Measurements from ENCODE around the gene APBB3.

DNA sequence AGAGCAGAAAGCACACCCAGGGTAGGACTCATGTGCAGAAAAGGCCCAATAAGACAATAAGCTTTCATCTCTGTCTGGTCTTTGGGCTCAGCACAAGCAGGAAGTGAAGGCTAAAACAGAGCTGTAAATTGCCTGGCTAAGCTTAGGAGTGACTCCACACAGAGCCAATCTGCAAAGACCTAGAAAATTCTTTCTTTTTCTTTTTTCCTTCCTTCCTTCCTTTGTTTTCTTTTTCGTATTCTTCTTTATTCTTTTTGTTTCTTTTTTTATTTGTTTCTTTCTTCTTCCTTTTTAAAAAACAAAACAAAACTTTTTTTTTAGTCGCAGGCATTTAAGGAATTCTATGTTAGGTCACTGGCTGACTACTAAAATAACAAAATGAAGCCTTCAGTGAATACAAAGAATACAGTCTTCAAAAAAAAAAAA is 12.4 kb upstream of the APBB3 start:
- TF ChIP-seq EZH2 (IDR thresholded peaks at IDR 0.05) (no peak), POLR2AphosphoS5 (IDR thresholded peaks at IDR 0.05; ENCODE audit: borderline replicate concordance, low read depth, low read length) (no peak)

Measured in SK-N-MC (cell line).